AML-193 (cell line): ENCODE measurements around the gene SEMA7A.
"Not testable (repeated sequence)": the region's sequence is repeated elsewhere in the genome, so short reads cannot be mapped to it uniquely, and the experiment has no call there.

Experiments
- DNase-seq, 2 experiments: peaks; one replicate each; lab custom pipeline; 2025; lab: John Stamatoyannopoulos, UW

Gene SEMA7A

GRCh38 chr15:74373056-74373650 lies 60.6 kb downstream of the SEMA7A start:
- DNase-seq: no peak

- DNase-seq: no peak
These were observed 63.3 kb downstream of the SEMA7A start for GRCh38 chr15:74370471-74370870.

DNA sequence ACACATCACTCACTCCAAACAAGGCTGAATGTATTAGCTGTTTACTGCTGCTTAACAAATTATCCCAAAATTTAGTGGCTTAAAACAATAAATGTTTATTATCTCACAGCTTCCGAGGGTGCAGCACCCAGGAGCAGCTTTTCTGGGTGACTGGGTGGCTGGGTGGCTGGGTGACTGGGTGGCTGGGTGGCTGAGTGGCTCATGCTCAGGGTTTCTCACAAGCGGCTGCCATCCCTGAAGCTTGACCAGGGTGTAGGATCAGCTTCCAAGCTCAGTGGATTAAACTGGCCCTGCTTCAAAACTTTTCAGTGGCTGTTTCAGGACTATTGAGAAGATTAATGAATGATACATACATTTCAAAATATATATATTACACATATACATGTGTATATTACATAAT lies 64.0 kb downstream of the SEMA7A start:
- DNase-seq: no peak

DNA sequence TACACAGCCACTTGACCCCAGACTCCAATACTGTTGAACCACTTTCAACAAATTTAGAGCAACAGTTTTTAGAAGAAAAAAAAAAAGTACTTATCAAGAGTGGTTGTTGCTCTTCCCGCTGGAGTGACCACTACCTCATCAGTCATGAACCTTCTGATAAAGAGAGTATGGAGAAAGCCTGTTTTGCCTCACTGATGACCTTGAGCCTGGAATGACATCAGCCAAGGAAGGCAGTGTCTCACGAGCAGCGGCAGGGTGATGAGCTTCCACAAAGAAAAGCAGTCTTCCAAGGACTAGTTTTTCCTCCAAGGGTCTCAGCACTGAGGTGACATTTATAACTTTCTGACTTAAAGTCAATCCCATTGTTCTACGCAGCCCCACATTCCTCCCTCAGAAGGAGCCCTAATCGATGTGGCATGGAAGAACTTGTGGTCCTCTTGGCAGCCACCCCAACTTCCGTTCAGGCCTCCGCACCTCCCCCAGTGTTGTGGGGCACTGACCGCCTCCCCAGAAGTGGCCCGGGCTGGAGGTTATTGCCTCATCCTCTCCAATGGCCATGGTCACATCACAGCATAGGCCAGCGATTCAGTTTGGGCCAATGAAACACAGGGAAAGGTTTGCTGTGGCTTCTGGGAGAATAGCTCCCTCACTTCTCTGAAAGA lies 64.5 kb downstream of the SEMA7A start:
- no peak for DNase-seq

- DNase-seq: no peak
These were observed 65.6 kb downstream of the SEMA7A start for GRCh38 chr15:74368121-74368520.

DNA sequence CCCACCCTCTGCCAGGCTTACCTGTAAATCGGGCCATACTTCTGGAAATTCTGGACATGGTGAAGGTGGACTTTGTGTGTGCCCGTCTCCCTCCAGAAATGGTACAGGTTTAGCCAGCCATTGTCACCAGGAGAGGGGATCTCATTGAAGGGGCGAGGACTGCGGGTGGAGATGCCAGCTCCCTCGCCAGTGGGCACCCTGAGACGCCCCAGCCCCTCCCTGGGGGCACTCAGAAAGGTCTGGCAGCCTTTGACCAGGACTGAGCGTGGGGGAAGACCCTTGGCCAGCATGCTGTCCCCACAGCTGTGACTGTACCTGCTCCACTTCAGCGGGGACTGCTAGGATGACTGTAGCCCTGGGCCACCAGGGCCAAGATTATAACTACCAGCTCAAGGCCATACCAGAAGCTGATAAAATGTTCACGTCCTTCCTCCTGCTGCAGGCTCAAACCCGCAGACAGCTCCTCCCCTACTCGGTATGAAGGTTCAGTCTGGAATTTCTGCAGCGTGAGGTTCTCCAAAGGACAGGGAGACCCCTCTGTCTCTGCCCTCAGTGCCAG lies 66.4 kb downstream of the SEMA7A start, which contains the start of gene CYP11A1:
CYP11A1 (minus strand) TSS at position 351 of the 559 bp plus-strand sequence; CDS start at position 290, 61 bp downstream.
- DNase-seq: no peak

DNA sequence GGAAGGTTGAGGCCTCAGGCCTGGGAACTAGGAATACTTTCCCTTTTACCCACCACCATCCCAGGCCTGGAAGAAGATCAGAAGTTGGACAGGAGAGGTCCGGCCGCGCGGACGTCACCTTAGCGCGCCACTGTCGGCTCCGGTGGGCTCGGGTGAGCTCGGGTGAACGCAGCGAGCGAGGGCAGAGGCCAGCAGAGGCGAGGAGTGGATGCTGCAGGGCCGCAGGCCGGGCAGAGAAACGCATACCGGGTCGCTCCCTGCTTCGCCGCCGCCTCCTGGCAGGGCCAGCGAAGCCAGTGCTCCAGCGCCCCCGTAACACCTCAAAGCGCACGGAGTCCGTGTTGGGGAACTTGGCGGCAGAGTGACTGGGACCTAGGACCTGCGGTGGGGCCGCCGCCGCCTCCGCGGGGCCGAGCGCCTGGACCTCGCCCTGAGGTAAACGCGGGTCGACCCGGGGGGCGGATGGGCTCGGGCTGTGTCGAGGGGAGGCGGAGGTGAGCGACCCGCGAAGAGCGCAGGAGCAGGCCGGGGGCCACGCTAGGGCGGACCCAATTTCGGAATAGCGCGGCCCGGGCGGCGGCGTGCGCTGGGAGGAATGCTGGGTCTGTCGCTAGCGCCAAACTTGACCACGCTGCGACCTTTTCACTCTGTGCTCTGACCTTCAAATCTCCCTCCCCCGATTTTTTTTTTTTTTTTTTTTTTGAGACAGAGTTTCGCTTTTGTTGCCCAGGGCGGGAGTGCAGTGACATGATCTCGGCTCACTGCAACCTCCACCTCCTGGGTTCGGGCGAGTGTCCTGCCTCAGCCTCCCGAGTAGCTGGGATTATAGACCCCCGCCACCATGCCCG lies 67.9 kb downstream of the SEMA7A start:
- DNase-seq: no peak

DNA sequence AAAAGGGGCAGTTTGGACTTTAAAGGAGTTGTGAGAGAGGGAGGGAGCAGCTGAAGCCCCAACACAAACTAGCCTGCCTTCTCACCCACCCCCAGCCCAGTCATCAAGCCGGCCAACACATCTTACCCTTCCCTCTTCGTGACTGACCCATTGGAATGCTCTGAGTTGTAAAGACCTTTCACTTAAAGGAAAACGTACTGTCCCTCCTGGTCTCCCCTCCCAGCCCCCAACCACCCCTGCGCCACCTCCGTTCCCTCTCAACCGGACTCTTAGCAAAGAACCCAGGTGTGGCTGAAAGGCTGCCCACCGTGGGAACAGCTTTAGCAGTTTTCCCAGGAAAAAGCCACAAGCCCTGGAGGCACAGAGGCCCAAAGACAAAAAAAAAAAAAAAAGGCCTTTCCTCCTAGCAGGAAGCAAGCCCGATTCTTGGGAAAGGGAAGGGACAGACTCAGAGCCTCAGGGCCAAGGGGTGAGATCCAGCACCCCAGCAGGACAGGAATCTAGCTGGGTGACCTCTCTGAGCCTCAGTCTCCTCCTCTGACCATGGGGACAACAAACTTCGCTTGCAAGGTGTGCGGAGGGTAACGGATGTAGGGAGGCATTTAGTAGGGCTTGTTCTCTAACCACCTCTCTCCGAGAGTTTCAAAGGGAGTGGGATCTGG lies 68.7 kb downstream of the SEMA7A start:
- DNase-seq: no peak

DNA sequence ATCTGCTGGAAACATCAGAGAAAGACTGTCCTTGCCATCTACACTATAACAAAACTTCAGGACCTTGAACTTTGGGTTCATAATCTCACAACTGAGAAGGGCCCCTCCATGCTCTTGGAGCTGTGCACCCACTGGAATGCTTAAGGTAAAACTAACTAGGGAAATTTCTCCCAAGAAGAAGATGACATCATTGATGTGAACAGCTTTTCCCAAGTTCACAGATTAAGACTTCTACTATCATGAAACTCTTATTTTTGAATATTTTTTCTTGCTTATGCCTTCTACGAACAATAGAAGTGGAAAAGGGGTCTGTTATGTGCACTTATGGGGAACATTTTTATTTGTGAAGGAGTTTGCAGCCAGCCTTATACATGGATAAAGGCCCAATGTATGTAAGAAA lies 71.3 kb downstream of the SEMA7A start:
- DNase-seq: no peak

- DNase-seq: not testable (repeated sequence)
These were observed 72.9 kb downstream of the SEMA7A start for GRCh38 chr15:74360855-74361254.

- not testable (repeated sequence) for DNase-seq
These were observed 74.4 kb downstream of the SEMA7A start for GRCh38 chr15:74359376-74359775.
